ENCODE measurements around the gene SLC35E3.

Gene SLC35E3

DNA sequence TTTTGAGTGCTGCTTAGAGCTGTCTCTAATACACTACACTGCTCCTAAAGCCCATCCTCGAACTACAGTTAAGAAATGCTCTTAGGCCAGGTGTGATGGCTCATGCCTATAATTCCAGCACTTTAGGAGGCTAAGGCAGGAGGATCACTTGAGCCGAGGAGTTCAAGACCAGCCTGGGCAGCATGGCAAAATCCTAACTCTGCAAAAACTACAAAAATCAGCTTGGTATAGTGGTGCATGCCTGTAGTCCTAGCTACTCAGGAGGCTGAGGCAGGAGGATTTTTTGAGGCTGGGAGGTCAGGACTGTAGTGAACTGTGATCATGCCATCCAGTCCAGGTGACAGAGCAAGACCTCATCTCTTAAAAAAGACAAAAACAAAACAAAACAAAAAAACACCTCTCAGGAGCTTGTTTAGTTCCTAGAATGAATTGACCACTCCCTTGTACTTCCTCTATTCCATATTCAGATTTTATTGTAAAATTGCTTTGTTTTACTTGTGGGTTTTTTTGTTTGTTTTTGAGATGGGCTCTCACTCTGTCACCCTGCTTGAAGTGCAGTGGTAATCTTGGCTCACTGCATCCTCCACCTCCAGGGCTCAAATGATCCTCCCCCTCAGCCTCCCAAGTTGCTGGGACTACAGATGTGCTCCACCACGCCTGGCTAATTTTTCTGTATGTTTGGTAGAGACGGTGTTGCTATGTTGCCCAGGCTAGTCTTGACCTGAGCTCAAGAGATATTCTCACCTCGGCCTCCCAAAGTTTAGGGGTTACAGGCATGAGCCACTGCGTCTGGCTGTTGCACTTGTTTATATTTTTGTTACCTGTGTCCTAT lies 75.6 kb downstream of the SLC35E3 start:
- Histone ChIP-seq H4K20me1 (ENCODE audit: insufficient read depth, low read length) (peaks cover 51% of the 10 kb centered on the region), H3K9ac (ENCODE audit: low read length) (no peak overlapping the region), H3K4me2 (ENCODE audit: low read depth, low read length) (no peak overlapping the region), H3K9me3 (replicated peaks; ENCODE audit: insufficient read depth, low read length) (no peaks in the 10 kb centered on the region), H3K9me2 (replicated peaks; ENCODE audit: insufficient read depth, low read length) (no peaks in the 10 kb centered on the region), H3F3A (ENCODE audit: insufficient read depth, low read length) (peaks cover 80% of the 10 kb centered on the region), H3K27me3 (replicated peaks; ENCODE audit: insufficient read depth, low read length) (no peaks in the 10 kb centered on the region), H2AFZ (ENCODE audit: low read length) (no peak overlapping the region), H3K36me3 (replicated peaks; ENCODE audit: insufficient read depth, low read length) (peaks cover 35% of the 10 kb centered on the region), H3K4me3 (ENCODE audit: low read length) (no peak overlapping the region), H3K79me2 (ENCODE audit: low read length) (peaks cover 96% of the 10 kb centered on the region), H3K27ac (ENCODE audit: low read length) (peak overlapping the region; percentile 26; the same call in 1 of the 2 replicates), H3K4me1 (ENCODE audit: low read length) (0 out of 2 replicates have a peak, but pooled peaks cover 8% of the 10 kb centered on the region)
- no peak for DNase-seq
- TF ChIP-seq EZH2 (optimal IDR thresholded peaks at IDR 0.05; ENCODE audit: low read depth, low read length) (no peak), EZH2phosphoT487 (IDR thresholded peaks at IDR 0.05; ENCODE audit: low read length) (no peak)
- TF ChIP-seq, protein P1, sequence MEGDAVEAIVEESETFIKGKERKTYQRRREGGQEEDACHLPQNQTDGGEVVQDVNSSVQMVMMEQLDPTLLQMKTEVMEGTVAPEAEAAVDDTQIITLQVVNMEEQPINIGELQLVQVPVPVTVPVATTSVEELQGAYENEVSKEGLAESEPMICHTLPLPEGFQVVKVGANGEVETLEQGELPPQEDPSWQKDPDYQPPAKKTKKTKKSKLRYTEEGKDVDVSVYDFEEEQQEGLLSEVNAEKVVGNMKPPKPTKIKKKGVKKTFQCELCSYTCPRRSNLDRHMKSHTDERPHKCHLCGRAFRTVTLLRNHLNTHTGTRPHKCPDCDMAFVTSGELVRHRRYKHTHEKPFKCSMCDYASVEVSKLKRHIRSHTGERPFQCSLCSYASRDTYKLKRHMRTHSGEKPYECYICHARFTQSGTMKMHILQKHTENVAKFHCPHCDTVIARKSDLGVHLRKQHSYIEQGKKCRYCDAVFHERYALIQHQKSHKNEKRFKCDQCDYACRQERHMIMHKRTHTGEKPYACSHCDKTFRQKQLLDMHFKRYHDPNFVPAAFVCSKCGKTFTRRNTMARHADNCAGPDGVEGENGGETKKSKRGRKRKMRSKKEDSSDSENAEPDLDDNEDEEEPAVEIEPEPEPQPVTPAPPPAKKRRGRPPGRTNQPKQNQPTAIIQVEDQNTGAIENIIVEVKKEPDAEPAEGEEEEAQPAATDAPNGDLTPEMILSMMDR (IDR thresholded peaks at IDR 0.05; ENCODE audit: low read length): no peak

DNA sequence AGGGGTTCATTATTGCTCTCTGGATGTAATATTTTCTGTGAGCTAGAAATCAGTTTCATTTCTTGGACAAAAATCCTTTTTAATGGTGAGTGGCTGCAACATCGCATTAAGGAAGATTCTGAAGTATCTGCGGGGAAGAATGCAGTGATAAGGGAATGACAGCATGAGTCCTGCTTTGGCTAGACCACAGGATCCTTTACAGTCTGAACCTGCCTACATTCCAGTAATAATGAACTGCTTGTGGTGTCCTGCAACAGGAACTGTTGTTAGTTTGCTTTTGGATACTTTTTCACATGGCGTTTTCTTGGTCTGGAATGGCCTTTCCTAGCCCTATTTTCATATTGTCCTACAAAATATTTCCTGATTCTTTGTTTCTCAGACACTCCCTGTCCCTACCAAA lies 77.7 kb downstream of the SLC35E3 start:
- no peak overlapping the region for H3K4me3 ChIP-seq (ENCODE audit: low read length)
- H3K9me3 ChIP-seq (replicated peaks; ENCODE audit: insufficient read depth, low read length): no peaks in the 10 kb centered on the region
- H4K20me1 ChIP-seq (ENCODE audit: insufficient read depth, low read length): peaks cover 46% of the 10 kb centered on the region
- H3K27ac ChIP-seq (ENCODE audit: low read length): no peak overlapping the region
- 0 out of 2 replicates have a peak, but pooled peaks cover 3% of the 10 kb centered on the region for H3K4me1 ChIP-seq (ENCODE audit: low read length)
- no peak overlapping the region for H3K9ac ChIP-seq (ENCODE audit: low read length)
- TF ChIP-seq, protein P1 (IDR thresholded peaks at IDR 0.05; ENCODE audit: low read length): no peak
- TF ChIP-seq EZH2phosphoT487 (IDR thresholded peaks at IDR 0.05; ENCODE audit: low read length): no peak
- TF ChIP-seq EZH2 (optimal IDR thresholded peaks at IDR 0.05; ENCODE audit: low read depth, low read length): no peak
- H3F3A ChIP-seq (ENCODE audit: insufficient read depth, low read length): peaks cover 87% of the 10 kb centered on the region
- no peaks in the 10 kb centered on the region for H3K9me2 ChIP-seq (replicated peaks; ENCODE audit: insufficient read depth, low read length)
- no peak for DNase-seq
- H3K79me2 ChIP-seq (ENCODE audit: low read length): peaks cover 98% of the 10 kb centered on the region
- no peaks in the 10 kb centered on the region for H3K27me3 ChIP-seq (replicated peaks; ENCODE audit: insufficient read depth, low read length)
- H3K36me3 ChIP-seq (replicated peaks; ENCODE audit: insufficient read depth, low read length): peaks cover 46% of the 10 kb centered on the region
- H2AFZ ChIP-seq (ENCODE audit: low read length): no peak overlapping the region
- no peak overlapping the region for H3K4me2 ChIP-seq (ENCODE audit: low read depth, low read length)

DNA sequence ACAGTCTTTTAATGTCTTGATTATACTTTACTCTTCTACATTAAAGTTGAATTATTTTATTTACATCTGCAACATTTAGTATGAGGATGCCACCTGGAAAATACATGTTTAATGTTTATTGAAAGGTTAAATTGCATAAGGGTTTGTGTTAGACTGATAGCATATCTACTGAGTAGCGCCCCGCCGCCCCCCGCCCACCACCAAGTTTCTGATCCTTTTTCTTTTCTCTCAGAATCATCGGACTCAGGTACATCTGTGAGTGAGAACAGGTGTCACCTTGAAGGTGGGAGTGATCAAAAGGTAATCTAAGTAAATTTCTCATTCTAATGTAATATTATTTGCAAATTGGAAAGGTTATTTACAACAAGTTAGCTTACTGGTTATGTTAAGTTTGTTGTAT lies 78.2 kb downstream of the SLC35E3 start:
- DNase-seq: no peak
- no peaks in the 10 kb centered on the region for H3K9me2 ChIP-seq (replicated peaks; ENCODE audit: insufficient read depth, low read length)
- H3K79me2 ChIP-seq (ENCODE audit: low read length): peaks cover 98% of the 10 kb centered on the region
- H4K20me1 ChIP-seq (ENCODE audit: insufficient read depth, low read length): peaks cover 49% of the 10 kb centered on the region
- H3K9ac ChIP-seq (ENCODE audit: low read length): no peak overlapping the region
- H3K27me3 ChIP-seq (replicated peaks; ENCODE audit: insufficient read depth, low read length): no peaks in the 10 kb centered on the region
- H2AFZ ChIP-seq (ENCODE audit: low read length): no peak overlapping the region
- peaks cover 50% of the 10 kb centered on the region for H3K36me3 ChIP-seq (replicated peaks; ENCODE audit: insufficient read depth, low read length)
- no peaks in the 10 kb centered on the region for H3K9me3 ChIP-seq (replicated peaks; ENCODE audit: insufficient read depth, low read length)
- peaks cover 88% of the 10 kb centered on the region for H3F3A ChIP-seq (ENCODE audit: insufficient read depth, low read length)
- no peak overlapping the region for H3K4me2 ChIP-seq (ENCODE audit: low read depth, low read length)
- H3K4me1 ChIP-seq (ENCODE audit: low read length): 0 out of 2 replicates have a peak, but pooled peaks cover 3% of the 10 kb centered on the region
- TF ChIP-seq EZH2 (optimal IDR thresholded peaks at IDR 0.05; ENCODE audit: low read depth, low read length): no peak
- TF ChIP-seq EZH2phosphoT487 (IDR thresholded peaks at IDR 0.05; ENCODE audit: low read length): no peak
- TF ChIP-seq, protein P1 (IDR thresholded peaks at IDR 0.05; ENCODE audit: low read length): no peak
- H3K4me3 ChIP-seq (ENCODE audit: low read length): no peak overlapping the region
- no peak overlapping the region for H3K27ac ChIP-seq (ENCODE audit: low read length)

All from MM.1S (cell line).